ENCODE data around the gene PGM2L1.

Gene PGM2L1

DNA sequence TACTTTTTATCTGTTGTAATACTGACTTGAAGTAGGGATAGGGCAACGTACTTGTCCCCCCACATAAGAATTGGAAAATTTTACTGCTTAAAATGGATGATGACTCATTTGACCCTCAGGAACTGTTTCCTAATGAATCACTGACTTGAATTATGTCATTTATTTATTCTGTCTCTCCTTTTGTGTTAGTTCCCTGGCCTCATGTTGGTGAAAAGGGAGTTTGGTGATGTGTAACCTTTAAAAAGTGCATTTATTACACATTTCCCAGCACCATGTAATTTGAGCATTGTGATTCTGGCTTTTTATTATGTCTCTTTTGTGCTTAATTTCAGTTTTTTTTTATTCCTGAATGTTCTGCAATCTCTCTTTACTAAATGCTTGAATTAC lies 20.3 kb upstream of the PGM2L1 start (continued):
- TF ChIP-seq, protein P1, sequence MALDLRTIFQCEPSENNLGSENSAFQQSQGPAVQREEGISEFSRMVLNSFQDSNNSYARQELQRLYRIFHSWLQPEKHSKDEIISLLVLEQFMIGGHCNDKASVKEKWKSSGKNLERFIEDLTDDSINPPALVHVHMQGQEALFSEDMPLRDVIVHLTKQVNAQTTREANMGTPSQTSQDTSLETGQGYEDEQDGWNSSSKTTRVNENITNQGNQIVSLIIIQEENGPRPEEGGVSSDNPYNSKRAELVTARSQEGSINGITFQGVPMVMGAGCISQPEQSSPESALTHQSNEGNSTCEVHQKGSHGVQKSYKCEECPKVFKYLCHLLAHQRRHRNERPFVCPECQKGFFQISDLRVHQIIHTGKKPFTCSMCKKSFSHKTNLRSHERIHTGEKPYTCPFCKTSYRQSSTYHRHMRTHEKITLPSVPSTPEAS (tag by site-specific recombination; IDR thresholded peaks at IDR 0.05) = no peak
- TF ChIP-seq KLF16 (tag by site-specific recombination; IDR thresholded peaks at IDR 0.05) (no peak), ZNF140 (tag by site-specific recombination; IDR thresholded peaks at IDR 0.05) (no peak), MYNN (tag by site-specific recombination; IDR thresholded peaks at IDR 0.05; ENCODE audit: borderline replicate concordance) (no peak), ZNF169 (tag by site-specific recombination; IDR thresholded peaks at IDR 0.05) (no peak), ZNF529 (tag by site-specific recombination; IDR thresholded peaks at IDR 0.05; ENCODE audit: insufficient replicate concordance) (peak; percentile 7), RBAK (tag by site-specific recombination; IDR thresholded peaks at IDR 0.05) (no peak), OSR2 (tag by site-specific recombination; IDR thresholded peaks at IDR 0.05) (peak; percentile 36; the same call in 1 of the 2 replicates), ZNF843 (tag by site-specific recombination; IDR thresholded peaks at IDR 0.05) (peak; percentile 81; the same call in 1 of the 2 replicates), ZNF747 (tag by site-specific recombination; IDR thresholded peaks at IDR 0.05) (no peak), ZNF132 (tag by site-specific recombination; IDR thresholded peaks at IDR 0.05; ENCODE audit: borderline replicate concordance) (no peak), ZNF768 (tag by site-specific recombination; IDR thresholded peaks at IDR 0.05) (no peak), ZNF404 (tag by site-specific recombination; IDR thresholded peaks at IDR 0.05) (no peak), BCL11B (tag by site-specific recombination; IDR thresholded peaks at IDR 0.05; ENCODE audit: low read depth) (no peak), ZFP69B (tag by site-specific recombination; IDR thresholded peaks at IDR 0.05) (peak; percentile 79), ZNF530 (tag by site-specific recombination; IDR thresholded peaks at IDR 0.05; ENCODE audit: low read depth) (no peak), ZNF292 (tag by site-specific recombination; IDR thresholded peaks at IDR 0.05; ENCODE audit: borderline replicate concordance, low read depth) (no peak), ZNF221 (tag by site-specific recombination; IDR thresholded peaks at IDR 0.05; ENCODE audit: borderline replicate concordance) (no peak), ZNF791 (tag by site-specific recombination; IDR thresholded peaks at IDR 0.05) (no peak), ZNF560 (tag by site-specific recombination; IDR thresholded peaks at IDR 0.05; ENCODE audit: borderline replicate concordance) (no peak), ZNF548 (tag by site-specific recombination; IDR thresholded peaks at IDR 0.05) (no peak)
- TF ChIP-seq, protein P2, sequence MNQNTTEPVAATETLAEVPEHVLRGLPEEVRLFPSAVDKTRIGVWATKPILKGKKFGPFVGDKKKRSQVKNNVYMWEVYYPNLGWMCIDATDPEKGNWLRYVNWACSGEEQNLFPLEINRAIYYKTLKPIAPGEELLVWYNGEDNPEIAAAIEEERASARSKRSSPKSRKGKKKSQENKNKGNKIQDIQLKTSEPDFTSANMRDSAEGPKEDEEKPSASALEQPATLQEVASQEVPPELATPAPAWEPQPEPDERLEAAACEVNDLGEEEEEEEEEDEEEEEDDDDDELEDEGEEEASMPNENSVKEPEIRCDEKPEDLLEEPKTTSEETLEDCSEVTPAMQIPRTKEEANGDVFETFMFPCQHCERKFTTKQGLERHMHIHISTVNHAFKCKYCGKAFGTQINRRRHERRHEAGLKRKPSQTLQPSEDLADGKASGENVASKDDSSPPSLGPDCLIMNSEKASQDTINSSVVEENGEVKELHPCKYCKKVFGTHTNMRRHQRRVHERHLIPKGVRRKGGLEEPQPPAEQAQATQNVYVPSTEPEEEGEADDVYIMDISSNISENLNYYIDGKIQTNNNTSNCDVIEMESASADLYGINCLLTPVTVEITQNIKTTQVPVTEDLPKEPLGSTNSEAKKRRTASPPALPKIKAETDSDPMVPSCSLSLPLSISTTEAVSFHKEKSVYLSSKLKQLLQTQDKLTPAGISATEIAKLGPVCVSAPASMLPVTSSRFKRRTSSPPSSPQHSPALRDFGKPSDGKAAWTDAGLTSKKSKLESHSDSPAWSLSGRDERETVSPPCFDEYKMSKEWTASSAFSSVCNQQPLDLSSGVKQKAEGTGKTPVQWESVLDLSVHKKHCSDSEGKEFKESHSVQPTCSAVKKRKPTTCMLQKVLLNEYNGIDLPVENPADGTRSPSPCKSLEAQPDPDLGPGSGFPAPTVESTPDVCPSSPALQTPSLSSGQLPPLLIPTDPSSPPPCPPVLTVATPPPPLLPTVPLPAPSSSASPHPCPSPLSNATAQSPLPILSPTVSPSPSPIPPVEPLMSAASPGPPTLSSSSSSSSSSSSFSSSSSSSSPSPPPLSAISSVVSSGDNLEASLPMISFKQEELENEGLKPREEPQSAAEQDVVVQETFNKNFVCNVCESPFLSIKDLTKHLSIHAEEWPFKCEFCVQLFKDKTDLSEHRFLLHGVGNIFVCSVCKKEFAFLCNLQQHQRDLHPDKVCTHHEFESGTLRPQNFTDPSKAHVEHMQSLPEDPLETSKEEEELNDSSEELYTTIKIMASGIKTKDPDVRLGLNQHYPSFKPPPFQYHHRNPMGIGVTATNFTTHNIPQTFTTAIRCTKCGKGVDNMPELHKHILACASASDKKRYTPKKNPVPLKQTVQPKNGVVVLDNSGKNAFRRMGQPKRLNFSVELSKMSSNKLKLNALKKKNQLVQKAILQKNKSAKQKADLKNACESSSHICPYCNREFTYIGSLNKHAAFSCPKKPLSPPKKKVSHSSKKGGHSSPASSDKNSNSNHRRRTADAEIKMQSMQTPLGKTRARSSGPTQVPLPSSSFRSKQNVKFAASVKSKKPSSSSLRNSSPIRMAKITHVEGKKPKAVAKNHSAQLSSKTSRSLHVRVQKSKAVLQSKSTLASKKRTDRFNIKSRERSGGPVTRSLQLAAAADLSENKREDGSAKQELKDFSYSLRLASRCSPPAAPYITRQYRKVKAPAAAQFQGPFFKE (tag by site-specific recombination; IDR thresholded peaks at IDR 0.05; ENCODE audit: borderline replicate concordance) = no peak
- TF ChIP-seq, protein P3, sequence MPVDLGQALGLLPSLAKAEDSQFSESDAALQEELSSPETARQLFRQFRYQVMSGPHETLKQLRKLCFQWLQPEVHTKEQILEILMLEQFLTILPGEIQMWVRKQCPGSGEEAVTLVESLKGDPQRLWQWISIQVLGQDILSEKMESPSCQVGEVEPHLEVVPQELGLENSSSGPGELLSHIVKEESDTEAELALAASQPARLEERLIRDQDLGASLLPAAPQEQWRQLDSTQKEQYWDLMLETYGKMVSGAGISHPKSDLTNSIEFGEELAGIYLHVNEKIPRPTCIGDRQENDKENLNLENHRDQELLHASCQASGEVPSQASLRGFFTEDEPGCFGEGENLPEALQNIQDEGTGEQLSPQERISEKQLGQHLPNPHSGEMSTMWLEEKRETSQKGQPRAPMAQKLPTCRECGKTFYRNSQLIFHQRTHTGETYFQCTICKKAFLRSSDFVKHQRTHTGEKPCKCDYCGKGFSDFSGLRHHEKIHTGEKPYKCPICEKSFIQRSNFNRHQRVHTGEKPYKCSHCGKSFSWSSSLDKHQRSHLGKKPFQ (tag by site-specific recombination; IDR thresholded peaks at IDR 0.05) = no peak
- TF ChIP-seq, protein P4, sequence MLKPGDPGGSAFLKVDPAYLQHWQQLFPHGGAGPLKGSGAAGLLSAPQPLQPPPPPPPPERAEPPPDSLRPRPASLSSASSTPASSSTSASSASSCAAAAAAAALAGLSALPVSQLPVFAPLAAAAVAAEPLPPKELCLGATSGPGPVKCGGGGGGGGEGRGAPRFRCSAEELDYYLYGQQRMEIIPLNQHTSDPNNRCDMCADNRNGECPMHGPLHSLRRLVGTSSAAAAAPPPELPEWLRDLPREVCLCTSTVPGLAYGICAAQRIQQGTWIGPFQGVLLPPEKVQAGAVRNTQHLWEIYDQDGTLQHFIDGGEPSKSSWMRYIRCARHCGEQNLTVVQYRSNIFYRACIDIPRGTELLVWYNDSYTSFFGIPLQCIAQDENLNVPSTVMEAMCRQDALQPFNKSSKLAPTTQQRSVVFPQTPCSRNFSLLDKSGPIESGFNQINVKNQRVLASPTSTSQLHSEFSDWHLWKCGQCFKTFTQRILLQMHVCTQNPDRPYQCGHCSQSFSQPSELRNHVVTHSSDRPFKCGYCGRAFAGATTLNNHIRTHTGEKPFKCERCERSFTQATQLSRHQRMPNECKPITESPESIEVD (tag by site-specific recombination; IDR thresholded peaks at IDR 0.05) = peak; percentile 98
- TF ChIP-seq, protein P5, sequence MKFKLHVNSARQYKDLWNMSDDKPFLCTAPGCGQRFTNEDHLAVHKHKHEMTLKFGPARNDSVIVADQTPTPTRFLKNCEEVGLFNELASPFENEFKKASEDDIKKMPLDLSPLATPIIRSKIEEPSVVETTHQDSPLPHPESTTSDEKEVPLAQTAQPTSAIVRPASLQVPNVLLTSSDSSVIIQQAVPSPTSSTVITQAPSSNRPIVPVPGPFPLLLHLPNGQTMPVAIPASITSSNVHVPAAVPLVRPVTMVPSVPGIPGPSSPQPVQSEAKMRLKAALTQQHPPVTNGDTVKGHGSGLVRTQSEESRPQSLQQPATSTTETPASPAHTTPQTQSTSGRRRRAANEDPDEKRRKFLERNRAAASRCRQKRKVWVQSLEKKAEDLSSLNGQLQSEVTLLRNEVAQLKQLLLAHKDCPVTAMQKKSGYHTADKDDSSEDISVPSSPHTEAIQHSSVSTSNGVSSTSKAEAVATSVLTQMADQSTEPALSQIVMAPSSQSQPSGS (tag by site-specific recombination; IDR thresholded peaks at IDR 0.05; ENCODE audit: low read depth) = peak; percentile 85
- TF ChIP-seq, protein P6, sequence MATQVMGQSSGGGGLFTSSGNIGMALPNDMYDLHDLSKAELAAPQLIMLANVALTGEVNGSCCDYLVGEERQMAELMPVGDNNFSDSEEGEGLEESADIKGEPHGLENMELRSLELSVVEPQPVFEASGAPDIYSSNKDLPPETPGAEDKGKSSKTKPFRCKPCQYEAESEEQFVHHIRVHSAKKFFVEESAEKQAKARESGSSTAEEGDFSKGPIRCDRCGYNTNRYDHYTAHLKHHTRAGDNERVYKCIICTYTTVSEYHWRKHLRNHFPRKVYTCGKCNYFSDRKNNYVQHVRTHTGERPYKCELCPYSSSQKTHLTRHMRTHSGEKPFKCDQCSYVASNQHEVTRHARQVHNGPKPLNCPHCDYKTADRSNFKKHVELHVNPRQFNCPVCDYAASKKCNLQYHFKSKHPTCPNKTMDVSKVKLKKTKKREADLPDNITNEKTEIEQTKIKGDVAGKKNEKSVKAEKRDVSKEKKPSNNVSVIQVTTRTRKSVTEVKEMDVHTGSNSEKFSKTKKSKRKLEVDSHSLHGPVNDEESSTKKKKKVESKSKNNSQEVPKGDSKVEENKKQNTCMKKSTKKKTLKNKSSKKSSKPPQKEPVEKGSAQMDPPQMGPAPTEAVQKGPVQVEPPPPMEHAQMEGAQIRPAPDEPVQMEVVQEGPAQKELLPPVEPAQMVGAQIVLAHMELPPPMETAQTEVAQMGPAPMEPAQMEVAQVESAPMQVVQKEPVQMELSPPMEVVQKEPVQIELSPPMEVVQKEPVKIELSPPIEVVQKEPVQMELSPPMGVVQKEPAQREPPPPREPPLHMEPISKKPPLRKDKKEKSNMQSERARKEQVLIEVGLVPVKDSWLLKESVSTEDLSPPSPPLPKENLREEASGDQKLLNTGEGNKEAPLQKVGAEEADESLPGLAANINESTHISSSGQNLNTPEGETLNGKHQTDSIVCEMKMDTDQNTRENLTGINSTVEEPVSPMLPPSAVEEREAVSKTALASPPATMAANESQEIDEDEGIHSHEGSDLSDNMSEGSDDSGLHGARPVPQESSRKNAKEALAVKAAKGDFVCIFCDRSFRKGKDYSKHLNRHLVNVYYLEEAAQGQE (tag by site-specific recombination; IDR thresholded peaks at IDR 0.05) = no peak

Data from HEK293 (cell line).